Prostate gland (tissue), 2 donors: ENCODE measurements around the gene P2RY12.

Experiments
- POLR2A ChIP-seq: fragments of 450-650 bp; IDR thresholded peaks from one replicate; pipeline ENCODE4 v1.6.1; 2016; ENCODE audit warnings: antibody characterized with exemption, mild to moderate bottlenecking
- POLR2AphosphoS5 ChIP-seq: sonication (generic); formaldehyde crosslinking; IDR thresholded peaks from one replicate; pipeline ENCODE4 v1.6.1; 2017; ENCODE audit warnings: antibody characterized with exemption
- TF ChIP-seq, protein P1 (sequence below), 4 experiments: fragments of 200-600 bp in 2 of 4; fragments of 450-650 bp in 2 of 4; sonication (generic) in 2 of 4; IDR thresholded peaks; 1 replicate in 3 of 4; 2 replicates in 1 of 4; pipeline ENCODE4 v1.5.1; 2016 to 2019; ENCODE audit warnings: antibody characterized with exemption in 4 of 4, mild to moderate bottlenecking in 2 of 4, moderate library complexity in 2 of 4

DNA sequence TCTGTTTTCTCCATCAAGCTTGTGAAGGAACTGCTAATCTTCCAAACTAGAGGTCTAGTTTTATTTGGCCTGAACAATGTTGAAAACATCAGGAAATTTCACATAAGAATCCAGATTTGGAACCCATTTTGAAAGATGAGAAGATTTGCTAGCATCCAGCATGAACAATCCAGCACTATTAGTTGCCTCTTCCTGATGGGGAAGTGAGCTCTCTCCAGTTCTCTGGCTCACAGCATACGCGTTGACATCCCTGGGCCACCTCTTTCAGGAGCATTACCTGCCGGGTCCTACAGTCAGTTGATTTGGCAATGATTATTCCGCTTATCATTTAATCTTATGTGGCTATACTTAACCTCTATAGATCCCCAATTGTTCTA is 78.8 kb downstream of the P2RY12 start:
- TF ChIP-seq, protein P1, sequence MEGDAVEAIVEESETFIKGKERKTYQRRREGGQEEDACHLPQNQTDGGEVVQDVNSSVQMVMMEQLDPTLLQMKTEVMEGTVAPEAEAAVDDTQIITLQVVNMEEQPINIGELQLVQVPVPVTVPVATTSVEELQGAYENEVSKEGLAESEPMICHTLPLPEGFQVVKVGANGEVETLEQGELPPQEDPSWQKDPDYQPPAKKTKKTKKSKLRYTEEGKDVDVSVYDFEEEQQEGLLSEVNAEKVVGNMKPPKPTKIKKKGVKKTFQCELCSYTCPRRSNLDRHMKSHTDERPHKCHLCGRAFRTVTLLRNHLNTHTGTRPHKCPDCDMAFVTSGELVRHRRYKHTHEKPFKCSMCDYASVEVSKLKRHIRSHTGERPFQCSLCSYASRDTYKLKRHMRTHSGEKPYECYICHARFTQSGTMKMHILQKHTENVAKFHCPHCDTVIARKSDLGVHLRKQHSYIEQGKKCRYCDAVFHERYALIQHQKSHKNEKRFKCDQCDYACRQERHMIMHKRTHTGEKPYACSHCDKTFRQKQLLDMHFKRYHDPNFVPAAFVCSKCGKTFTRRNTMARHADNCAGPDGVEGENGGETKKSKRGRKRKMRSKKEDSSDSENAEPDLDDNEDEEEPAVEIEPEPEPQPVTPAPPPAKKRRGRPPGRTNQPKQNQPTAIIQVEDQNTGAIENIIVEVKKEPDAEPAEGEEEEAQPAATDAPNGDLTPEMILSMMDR (IDR thresholded peaks at IDR 0.05) = no peak
- TF ChIP-seq POLR2A = no peak
- no peak for TF ChIP-seq POLR2AphosphoS5
